Right hindlimb (tissue), 1 donor: ENCODE measurements around the gene NDUFA12.

Experiments used
- DNase-seq: peaks from one replicate; pipeline ENCODE4 v3.0.0-alpha.2; 2018

The NDUFA12 gene

DNA sequence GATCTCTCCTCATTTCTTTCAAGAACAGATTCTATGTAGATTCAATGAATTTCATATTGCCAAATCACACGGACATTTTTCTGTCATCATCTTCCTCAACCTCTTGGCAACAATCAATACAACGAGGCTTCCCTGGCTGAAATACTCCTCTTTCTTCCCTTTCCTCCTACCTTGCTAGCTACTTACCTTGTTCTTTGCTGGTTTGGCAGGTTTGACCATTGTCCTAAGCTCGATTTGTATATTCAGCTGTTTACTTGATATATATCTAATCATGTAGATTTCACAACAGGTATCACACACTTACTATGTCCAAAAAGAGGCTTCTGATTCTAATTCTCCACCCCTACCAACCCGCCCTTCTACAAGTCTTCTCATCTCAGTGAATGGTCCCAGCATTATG is 23.6 kb downstream of the NDUFA12 start:
- no peak for DNase-seq

DNA sequence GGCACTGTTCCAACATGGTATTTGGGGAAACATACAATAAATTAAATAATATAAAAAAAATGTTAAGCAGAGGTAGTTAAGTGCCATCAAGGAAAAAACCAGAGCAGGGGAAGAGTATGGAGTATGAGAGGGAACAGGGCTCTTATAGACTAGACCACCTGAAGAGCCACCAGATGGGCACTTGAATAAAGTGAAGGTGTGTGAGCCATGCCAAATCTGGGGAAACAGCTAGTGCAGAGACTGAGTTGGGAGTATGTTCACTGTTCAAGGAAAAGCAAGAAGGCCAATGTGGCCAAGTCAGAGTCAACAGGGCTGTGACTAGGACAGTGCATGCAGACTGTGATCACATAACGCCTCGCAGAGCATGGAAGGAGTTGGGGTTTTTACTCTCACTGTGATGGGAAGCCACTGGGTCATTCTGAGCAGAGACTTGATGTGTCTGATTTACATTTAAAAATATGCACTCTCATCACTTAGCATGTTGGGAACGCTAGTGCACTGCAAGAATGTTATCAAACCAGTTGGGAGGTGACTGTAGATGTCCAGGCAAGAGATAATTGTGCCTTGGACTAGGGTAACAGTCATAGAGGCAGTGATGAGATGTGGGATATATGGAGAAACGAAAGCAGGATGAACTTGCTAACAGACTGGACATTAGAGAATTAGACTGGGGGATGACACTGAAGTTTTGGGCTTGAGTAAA is 25.6 kb downstream of the NDUFA12 start:
- no peak for DNase-seq

DNA sequence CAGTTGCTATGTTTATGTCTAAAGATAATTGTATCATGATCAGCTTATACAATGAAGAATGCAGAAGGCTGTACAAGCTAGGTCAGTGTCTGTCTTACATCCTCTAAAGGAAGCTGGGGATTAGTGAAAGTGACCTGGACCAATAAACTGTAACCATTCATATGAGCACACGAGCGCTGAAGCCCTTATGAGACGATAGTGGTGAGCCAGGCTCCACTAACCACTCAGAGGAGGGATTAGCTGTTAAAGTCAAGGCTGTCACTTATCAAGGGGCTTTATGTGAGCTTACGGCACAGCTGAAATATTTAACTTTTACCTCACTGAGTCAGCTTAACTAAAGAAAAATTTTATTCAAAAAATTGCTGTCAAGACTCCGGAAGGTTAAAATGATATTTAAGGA is 30.3 kb downstream of the NDUFA12 start:
- DNase-seq = no peak

DNA sequence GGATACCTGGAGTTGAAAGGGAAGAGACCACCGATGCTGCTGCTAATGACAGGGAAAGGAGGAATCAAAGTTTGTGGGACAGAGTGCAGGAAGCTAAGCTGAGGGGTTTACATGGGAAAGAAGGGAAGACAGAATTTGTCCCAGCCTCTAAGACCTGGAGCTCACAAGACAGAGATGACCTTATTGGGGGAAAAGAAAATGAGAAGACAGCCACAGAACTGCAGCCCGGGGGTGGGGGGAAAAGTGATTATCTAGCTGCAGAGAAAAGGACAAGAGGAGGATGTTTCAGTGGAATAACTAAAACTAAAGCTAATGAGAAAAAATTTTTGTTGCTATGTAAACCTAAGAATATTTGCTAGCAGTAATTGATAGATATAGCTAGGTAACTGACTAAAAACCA is 30.7 kb downstream of the NDUFA12 start:
- no peak for DNase-seq

DNA sequence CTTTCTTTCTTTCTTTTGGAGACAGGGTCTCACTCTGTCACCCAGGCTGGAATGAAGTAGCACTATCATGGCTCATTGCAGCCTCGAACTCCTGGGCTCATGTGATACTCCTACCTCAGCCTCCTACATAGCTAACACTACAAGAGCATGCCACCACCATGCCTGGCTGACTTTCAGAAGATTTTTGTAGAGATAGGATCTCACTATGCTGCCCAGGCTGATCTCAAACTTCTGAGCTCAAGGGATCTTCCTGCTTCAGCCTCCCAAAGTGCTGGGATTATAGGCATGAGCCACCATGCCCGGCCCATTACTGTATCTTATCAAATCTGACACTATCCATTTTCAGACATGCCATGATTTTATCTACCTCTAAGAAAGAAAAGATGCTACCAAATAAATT is 31.6 kb downstream of the NDUFA12 start:
- DNase-seq = no peak

DNA sequence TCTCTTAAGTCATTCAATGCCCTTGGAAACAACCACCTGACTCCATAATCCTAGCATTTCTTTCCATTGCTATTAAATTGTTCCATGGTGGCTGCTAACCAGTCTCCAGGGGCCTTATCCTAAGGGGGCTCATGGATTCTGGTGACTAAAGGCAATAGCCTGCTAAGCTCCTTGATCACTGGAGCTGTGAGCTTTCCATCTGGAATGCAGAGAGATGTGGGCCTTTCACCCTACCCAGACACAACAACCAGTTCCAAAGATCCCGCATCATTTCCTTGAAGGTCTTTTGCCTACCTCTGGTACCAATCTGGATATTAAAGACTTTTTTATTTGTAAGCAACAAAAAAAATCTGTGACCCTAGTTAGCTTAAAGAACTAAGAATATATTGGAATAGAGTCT is 32.9 kb downstream of the NDUFA12 start:
- no peak for DNase-seq

DNA sequence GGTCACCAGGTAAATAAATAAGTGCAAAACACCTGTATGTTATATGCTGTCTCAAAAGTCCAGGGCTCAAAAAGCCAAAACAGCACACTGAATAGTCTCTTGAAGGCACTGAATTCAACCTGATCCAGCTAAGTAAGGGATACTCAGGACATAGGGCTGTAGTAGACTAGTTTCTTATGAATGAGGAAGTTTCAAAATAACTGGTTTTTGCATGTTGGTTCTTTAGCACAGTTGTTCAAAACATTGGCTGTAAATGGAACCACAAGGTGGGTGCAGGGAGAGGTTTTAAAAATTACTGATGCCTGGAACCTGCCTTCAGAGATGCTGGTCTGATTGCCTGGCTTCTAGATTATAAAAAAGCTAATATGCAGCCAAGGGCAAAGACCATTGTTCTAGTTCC is 34.1 kb downstream of the NDUFA12 start:
- no peak for DNase-seq

DNA sequence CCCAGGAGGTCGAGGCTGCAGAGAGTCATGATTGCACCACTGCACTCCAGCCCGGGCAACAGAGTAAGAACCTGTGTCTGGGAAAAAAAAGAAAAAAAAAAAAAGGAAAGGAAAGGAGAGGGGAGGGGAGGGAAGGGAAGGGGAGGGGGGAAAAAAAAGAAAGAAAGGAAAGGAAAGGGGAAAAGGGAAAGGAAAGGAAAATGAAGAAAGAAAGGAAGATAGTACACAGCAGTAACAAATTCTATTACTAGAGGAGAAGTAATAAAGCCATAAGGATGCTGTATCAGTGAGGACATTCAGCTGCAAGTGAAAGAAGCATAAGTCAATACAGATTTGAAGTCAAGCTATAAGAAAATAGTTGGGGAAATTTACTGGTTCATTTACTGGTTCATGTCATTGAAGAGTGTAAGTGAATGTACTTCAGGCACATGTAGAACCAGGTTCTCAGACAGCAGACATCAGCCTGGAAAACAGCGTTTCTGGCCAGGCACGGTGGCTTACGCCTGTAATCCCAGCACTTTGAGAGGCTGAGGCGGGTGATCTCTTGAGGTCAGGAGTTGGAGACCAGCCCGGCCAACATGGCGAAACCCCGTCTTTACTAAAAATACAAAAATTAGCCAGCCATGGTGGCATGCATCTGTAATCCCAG is 37.4 kb downstream of the NDUFA12 start:
- DNase-seq = no peak

DNA sequence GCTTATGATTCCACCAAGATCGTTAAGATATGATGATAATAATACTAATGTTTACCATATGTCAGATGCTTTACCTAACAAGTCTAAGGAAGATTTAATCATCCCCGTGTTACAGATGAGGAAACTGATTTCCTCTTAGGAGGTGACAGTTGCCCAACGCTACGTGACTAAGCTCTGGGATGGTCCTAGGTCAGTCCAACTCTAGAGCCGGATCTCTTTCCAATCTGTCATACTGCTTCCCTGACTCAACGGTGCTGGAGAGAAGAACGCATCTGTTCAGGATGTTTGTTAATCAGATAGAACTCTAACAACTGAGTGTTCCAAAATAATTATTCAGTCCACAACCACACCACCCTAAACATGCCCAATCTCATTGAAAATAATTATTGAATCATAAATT is 39.8 kb downstream of the NDUFA12 start:
- DNase-seq = no peak

DNA sequence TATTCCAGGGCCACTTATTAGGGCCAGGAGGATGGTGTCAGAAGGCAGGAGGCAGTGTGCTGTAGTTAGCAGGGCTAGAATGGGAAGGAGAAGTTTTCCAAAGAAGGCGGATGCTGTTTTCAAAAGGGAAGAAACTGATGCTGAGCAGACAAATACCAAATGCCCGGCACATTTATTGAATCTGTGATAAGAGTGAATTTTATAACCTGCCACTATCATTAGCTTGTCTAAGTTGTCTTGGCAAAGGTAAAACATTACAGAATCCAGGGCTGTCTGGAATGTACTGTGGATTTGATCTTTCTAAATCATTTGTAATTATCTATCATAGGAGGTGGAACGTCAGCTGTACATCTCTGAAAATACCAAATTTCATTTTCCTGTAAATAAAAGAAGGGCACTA is 40.8 kb downstream of the NDUFA12 start:
- no peak for DNase-seq

DNA sequence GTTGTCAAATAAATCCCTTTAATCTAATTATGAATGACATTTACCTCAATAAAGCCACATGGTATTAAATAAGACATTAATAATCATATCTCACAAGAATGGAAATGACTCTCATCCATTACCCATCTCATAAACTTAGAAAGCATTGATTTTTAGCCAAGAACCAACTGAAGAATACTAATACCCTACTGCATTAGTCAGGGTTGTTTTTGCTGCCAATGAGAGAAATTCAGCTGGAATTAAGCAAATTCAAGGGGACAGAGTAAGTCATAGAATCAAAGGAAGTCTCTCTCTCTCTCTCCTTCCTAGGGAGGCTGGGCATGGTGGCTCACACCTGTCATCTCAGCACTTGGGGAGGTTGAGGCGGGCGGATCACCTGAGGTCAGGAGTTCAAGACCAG is 41.6 kb downstream of the NDUFA12 start:
- DNase-seq = no peak

DNA sequence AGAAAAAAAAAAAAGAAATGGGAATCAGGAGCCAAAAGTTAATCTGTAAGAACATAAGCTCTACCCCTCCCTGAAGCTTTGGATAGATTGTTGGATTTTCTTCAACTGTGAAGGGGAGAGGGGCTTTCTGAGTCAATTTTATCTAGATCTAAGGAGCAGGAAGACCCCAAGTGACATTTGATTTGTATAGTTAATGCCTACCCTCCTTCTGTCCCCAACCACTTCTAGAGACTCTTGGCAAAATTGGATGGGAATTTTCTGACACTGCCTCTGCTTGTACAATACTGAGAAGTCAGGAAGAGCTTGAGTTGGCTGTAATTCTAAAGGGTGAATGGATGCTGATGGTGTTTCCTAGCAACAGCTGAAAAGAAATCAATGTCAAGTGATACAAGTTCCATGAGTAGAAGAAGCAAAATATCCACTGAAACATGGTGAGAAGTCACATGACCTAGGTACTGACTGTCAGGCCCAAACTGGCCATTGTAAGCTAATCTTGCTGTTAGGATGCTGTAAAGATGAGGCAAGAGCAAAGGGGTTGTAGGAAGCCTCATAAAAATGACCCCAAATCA is 42.2 kb downstream of the NDUFA12 start:
- no peak for DNase-seq

DNA sequence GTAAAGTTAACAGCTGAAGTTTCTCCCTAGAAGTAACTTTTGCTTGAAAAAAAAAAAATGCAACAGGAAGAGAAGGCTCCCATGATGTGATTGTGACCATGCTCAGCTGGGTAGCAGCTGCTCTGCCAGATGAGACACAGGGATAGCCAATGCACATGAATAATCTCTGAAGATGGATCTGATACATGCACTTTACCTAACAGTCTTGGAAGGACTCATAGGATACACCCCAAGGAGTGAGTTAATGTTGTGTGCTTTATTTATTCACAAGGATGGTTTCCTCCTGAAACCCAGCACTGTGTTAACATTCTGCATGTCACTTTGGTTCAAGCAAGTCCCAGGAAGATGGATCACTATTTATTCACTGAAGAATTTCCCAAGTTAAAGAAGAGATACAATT is 46.5 kb downstream of the NDUFA12 start:
- no peak for DNase-seq

DNA sequence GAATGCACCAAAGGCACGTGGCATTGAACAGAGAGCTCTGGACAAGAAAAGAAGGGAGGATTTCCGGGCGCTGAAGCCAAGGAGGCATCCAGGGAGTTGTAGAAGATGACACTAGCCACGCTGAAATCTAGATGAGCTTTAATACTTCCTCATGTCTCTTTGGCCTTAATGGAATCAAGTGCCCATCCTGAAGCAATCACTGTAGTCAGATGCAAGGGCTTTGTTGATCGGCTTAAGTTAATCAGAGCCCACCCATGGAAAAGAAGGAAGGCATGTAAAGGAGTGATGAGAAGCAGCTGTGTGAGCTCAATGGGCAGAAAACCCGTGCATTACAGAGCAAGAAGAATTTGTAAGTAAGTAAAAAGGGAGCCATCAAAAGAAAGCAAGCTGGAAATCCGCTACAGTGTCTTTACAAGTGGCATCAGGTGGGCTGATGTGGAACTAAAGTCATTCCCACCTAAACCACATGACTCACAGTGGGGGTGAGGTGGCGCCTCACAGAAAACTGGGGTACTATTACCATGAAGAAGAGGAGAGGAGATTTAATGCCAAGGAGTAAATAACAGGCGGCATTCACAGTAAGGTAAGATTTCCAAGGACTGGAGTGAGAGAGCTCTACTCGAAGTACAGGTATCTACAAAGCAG is 48.4 kb downstream of the NDUFA12 start:
- no peak for DNase-seq

DNA sequence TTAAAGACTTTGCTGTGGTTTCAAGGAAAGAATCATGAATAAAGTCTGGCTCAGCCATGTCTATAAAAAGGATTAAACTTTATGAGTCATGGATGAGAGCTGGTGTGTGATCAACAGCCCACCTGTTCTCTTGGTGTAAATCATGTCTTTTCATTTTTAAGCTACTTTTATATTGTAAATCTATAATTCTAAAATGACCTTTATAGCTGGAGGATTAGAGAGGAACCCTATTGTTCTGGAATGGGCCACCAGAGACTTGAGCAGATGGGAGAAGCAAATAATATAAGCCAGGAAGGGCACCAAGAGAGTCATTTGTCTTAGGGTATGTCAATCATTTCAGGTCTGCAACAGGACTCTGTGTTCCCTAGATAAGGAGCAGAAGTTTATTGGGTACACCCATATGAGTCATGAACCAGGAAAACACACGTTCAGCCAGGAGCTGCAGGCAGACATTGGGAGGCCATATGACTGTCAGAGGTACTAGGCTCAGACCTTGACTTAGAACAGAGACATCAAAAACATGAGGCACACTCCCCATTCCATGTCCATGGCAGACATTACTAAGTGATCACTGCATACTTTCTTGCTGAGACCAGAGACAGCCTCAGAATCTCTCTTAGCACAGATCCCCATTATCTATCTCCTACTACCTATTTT is 49.3 kb downstream of the NDUFA12 start:
- no peak for DNase-seq

DNA sequence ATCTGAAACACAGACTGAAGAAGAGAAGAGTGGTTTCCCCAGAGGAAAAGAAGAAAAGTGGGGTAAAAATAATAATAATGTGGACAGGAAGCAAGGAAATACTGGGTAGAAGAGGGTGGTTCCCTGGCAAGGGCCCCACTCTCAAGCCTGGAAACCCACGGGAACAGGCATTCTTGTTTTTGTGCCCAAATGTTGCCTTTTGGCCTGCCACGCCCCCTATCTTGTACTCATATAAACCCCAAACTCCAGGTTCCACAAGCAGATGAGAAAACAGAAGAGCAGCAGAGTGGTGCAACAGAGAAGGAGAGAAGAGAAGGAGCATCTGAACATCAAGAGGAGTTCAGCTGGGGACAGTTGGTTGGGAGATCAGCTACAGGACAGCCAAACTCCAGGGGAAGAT is 51.2 kb downstream of the NDUFA12 start:
- no peak for DNase-seq

DNA sequence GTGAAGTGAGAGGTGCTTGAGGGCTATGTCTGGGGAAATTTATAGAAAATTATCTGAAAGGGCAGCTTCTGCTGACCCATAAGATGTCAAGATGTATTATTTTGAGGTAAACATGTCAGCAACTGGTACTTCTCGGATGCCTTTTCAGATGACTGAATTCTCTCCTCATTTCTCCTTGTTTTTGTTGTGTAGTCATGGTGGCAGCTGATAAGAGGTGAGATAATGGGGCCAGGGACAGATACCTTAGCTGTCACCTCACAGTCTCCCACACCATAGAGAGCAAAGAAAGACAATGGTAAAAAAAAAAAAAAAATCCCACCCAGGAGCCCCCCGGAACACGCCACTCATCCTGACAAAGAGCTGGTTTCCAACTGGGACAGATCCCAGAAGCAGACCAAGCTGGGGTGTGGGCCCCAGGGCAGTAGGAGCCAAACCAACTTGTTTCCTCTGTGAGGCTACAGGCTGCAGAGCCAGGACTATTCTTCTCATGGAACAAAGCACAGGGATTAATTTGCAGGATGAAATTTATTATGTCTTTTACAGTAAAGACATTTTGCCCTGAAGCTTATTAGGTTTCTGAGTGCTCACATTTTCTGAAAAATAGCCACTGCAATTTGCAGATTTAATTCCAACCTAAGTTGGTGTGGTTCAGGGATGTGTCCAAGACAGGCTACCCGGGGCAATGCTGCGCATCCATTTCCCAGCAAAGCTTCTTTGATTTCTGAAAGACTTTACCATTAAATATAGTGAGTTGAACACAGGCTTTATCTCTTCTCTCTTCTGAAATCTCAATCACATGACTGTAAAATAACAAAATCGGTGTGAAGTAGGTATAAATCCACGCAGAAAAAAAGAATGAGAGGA is 52.2 kb downstream of the NDUFA12 start:
- no peak for DNase-seq

DNA sequence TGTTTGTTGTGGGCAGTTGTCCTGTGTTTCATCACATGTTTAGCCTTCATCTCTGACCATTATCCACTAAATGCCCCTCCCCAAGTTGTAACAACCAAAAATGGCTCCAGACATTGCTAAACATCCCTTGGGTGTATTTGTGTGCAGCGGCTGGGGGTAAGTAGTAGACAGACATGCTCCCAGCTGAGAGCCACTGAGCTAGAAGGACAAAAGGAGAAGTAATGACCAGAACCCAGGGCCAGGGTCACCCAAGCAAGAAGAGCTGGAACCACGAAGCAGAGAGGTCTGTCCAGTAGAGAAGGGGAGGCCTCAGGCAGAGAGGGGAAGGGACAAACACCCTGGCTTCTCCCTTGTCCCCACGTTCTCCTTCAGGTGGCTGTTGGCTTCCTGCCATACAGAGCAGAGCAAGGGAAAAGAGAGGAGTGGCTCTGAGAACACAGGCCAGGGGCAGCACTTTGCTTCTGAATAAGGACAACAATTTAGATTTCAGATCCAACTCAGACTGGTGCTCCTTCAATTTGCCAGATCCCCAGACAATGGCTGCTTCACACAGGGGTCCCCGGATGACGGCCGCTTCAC is 55.2 kb downstream of the NDUFA12 start:
- DNase-seq = no peak

DNA sequence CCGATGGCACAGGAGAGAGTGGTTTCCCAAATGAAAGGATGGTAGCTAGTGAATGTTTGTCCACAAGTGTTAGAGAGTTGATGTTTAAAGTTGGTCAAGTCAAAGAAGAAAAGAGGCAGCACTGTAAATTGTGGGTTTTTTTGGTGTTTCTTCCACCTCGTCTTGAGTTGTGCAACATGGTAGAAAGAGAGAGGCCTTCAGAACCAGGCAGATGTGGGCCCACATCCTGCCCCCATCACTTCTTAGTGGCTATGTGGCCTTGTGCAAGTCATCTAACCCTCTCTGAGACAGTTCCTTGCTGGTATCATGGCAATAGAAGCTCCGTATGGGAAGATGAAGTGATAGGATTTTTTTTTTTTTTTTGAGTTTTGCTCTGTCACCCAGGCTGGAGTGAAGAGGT is 60.8 kb downstream of the NDUFA12 start:
- no peak for DNase-seq

DNA sequence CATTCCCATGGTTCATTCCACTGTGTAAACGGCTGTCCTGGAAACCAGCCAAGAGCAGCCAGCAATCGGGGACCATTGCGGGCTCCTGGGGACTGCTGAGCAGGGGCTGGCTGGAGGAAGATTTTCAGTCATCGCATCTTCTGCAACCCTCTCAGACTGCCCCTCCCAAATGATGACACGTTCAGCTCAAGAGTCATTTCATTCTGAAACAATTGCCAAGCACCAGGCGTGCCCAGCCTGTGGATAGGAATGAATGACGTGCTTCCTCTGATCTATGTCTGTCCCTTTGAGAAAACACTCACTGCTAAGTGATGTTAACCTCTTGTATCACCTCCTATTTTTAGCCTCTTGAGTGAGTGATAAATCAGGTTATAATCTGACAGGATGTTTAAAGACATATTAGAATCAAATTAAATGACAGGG is 62.0 kb downstream of the NDUFA12 start:
- DNase-seq = peak; percentile 50

DNA sequence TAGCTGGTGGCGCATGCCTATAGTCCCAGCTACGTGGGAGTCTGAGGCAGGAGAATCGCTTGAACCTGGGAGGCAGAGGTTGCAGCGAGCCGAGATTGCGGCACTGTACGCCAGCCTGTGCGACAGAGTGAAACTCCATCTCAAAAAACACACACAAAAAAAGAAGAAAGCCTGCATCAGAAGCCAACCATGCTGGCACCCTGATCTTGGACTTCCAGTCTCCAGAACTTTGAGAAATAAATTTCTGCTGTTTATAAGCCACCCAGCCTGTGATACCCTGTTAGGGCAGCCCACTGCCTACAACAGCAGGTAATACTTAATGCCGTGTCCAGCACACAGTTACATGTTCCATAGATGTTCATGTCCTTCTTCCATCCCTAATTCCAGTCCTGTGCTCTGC is 62.7 kb downstream of the NDUFA12 start:
- no peak for DNase-seq

DNA sequence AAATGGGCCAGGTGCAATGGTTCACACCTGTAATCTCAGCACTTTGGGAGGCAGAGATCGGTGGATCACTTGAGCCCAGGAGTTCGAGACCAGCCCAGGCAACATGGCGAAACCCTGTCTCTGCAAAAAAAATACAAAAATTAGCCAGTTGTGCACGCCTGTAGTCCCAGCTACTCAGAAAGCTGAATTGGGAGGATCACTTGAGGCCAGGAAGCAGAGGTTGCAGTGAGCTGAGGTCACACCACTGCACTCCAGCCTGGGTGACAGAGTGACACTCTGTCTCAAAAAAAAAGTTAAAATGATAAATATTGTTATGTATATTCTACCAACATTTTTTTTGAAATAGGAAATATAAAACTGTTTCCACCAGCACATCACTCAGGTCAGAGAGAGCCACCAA is 64.9 kb downstream of the NDUFA12 start:
- DNase-seq = no peak
